DMS79 (cell line): ENCODE results near the gene CYP1A1.
A peak's percentile ranks its signal among the peaks of the same experiment; 100 is the strongest.
"Not testable (repeated sequence)": the region's sequence is repeated elsewhere in the genome, so short reads cannot be mapped to it uniquely, and the experiment has no call there.

Source experiments
- DNase-seq: peaks from one replicate; lab custom pipeline; 2025; lab: John Stamatoyannopoulos, UW

The CYP1A1 gene

GRCh38 chr15:74725225-74725774, at the start of gene CYP1A1:
TSS of gene CYP1A1 (minus strand) at chr15:74725528. CDS start at chr15:74723097, 2,431 bp downstream.
- DNase-seq = no peak

GRCh38 chr15:74773731-74774252, 48.5 kb upstream of the CYP1A1 start:
- DNase-seq = no peak

GRCh38 chr15:74773329-74773728, 48.0 kb upstream of the CYP1A1 start:
- no peak for DNase-seq

- DNase-seq = no peak
These were observed 45.0 kb upstream of the CYP1A1 start for GRCh38 chr15:74770211-74770903.

- peak; percentile 16 for DNase-seq
These were observed 44.2 kb upstream of the CYP1A1 start for GRCh38 chr15:74769463-74770025.

GRCh38 chr15:74768771-74769342, 43.5 kb upstream of the CYP1A1 start:
- DNase-seq = no peak

DNA sequence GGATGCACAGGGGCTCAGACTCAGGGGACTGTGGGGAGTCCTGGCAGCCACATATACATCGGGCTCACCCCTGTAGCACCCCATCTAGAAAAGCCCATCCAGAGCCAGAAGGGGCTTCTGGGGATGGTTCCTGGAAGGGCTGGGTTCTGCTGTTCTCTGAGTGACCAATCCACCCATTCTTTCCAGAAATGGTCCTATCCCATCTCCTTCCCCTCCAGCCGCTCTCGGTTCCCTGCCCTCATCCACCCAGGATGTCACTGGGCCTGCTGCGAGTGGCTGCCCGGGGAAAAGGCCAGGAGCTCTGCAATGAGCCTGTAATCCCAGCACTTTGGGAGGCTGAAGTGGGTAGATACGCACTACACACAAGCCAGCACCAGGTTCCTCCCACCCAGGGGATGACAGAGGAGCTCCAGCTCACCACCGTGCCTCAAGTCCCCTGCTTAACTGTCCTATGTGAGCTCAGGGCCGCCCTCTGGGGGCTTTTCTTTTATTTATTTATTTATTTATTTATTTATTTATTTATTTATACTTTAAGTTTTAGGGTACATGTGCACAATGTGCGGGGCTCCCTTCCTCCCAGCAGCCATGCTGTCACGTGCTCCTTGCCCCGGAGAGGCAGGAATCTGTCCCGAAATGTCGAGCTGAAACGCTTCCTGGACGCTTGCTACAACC, 42.9 kb upstream of the CYP1A1 start:
- no peak for DNase-seq

- DNase-seq = no peak
These were observed 42.1 kb upstream of the CYP1A1 start for GRCh38 chr15:74767167-74768098.

GRCh38 chr15:74763416-74763815, 38.1 kb upstream of the CYP1A1 start:
- DNase-seq = peak; percentile 36

GRCh38 chr15:74762791-74763150, 37.4 kb upstream of the CYP1A1 start:
- no peak for DNase-seq

DNA sequence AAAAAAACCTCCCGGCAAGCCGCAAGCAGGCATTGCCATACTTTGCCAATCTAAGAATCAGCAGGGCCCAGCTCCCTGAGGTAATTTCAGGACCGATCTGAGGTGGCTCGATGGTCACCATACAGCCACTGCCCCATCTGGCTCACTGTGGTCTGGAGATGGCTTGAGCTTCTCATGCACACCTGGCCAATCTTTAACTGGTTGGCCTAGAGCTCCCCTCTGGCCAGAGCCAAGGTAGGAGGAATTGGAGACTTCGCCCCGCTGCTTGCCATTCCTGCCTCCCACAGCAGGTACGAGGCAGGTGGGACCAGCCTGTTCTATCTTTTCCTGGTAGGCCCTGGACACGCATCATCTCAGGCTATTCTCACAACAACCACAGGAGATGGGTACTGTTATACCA, 33.4 kb upstream of the CYP1A1 start:
- no peak for DNase-seq

DNA sequence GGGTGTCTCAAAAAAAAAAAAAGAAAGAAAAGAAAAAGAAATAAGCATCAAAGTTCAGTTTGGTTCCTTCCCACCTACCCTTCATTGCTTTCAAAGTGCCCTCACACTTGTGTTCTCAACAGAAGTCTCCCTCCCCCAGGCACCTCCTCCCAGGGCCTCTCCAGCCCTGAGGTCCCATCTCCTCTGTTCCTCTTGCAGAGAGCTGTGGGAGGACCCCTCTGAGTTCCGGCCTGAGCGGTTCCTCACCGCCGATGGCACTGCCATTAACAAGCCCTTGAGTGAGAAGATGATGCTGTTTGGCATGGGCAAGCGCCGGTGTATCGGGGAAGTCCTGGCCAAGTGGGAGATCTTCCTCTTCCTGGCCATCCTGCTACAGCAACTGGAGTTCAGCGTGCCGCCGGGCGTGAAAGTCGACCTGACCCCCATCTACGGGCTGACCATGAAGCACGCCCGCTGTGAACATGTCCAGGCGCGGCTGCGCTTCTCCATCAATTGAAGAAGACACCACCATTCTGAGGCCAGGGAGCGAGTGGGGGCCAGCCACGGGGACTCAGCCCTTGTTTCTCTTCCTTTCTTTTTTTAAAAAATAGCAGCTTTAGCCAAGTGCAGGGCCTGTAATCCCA, 29.4 kb upstream of the CYP1A1 start:
- DNase-seq = no peak

DNA sequence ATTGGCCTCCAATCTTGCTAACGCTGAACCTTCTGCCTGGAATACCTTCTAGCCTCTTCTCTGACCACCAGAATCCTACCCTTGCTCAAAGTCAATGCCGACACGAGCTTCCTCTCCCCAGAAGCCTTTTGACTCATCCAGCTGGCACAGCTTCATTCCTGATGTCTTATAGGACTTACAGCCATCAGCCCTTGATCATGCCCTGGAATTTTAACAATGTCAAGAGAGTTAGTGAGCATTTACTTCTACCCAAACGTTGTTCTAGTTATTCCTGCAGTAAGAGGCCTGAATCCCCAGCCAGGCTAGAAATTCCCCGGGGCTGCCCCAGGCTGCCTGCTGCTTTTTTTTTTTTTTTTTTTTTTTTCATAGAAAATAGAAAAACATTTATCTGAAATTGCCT, 27.2 kb upstream of the CYP1A1 start:
- DNase-seq = no peak

- DNase-seq = no peak
These were observed 26.7 kb upstream of the CYP1A1 start for GRCh38 chr15:74752011-74752410.

DNA sequence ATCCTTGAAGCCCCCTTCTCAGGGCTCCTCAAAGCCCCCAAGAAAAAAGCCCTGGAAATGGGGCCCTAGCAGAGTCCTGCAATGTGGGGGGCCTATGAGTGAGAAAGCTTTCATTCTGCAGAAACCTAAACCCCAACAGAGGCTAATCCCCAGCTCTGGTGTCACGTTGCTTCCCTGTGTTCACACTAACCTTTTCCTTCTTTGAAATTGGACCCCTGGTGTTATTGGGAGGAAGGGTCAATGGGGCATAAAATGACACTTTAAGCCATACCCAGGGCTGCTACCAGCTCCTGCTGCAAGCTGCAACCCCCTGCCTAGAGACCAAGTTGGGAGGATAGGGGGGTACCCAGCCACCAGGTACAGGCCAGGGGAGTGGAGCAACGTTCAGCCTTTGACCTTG, 25.4 kb upstream of the CYP1A1 start:
- no peak for DNase-seq

GRCh38 chr15:74749832-74750231, 24.5 kb upstream of the CYP1A1 start:
- no peak for DNase-seq

DNA sequence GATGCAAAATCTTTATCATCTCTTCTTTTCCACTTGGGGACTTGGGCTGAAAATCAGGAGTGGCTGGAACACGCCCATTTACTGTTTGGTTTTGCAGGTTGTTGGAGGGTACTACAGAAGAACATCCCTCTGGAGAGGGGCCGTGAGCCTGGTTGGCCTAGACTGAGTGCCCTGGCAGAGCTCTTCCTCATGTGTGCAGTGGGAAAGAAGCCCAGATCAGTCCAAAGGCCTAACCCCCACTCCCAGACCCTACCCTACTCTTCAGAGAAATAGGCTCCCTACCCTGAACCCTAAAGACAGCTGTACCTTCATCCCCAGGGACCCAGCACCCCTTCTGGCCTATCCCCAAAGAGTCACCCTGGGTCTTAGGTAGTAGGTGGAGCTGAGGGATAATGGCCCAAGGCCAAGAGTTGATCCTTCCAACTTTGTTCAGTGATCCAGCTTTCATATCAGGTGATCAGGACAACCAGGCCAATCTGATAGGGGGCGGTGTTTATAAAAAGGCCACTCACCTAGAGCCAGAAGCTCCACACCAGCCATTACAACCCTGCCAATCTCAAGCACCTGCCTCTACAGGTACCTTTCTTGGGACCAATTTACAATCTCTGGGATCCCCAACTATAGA, 23.1 kb upstream of the CYP1A1 start, which contains the start of gene CYP1A2:
Gene CYP1A2, plus strand, starts transcription at position 524 of the 625 bp plus-strand sequence. CDS start 894 bp downstream, outside the sequence.
- DNase-seq = no peak

- no peak for DNase-seq
These were observed 21.1 kb upstream of the CYP1A1 start for GRCh38 chr15:74746389-74746788.

DNA sequence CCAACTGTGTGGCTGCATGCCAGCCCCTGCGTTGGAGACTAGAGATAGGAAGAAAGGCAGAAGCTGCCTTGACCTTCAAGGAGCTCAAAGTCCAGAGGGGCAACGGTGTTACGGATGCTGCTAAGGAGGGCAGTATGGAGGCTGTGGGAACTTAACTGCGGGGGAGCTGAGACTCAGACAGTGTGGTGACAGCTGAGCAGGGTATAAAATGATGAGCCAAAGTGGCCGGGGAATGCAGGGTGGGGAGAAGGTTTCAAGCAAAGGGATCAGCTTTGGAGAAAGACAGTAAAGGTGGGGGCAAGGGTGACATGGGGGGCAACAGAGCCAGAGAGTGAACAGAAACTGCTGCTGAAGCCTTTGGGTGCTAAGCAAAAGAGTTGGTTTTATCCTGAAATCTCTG, 17.1 kb upstream of the CYP1A1 start:
- no peak for DNase-seq

DNA sequence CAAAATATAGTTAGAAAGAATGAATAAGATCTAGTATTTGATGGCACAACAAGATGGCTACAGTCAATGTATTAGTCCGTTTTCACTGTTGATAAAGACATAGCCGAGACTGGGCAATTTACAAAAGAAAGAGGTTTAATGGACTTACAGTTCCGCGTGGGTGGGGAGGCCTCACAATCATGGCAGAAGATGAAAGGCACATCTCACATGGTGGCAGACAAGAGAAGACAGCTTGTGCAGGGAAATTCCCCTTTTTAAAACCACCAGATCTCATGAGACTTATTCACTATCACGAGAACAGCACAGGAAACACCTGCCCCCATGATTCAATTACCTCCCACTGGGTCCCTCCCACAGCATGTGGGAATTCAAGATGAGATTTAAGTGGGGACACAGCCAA, 12.9 kb upstream of the CYP1A1 start:
- DNase-seq = not testable (repeated sequence)
